Thoracic aorta (tissue), 2 donors: ENCODE data around the gene LARP4. TPM values are rescaled to one million over a fixed set of nuclear protein-coding genes. Genes with fewer than 3 reads are reported as not detected.

Source experiments
- ATAC-seq: fragments of 150-250 bp; one replicate; pipeline ENCODE4 v1.8.0; 2017; ENCODE audit warnings: low read depth; ENCODE audit not compliant: insufficient number of reproducible peaks, low FRiP score
- DNase-seq: peaks from one replicate; pipeline ENCODE4 v3.0.0-alpha.2; 2020; ENCODE audit warnings: low spot score
- H3K27ac ChIP-seq, 2 donors: fragments of 200-600 bp; sonication (generic); 1 replicate in 1 of 2; 2 replicates in 1 of 2; pipeline ENCODE4 v1.5.1; 2016; ENCODE audit warnings: mild to moderate bottlenecking in 2 of 2, moderate library complexity in 2 of 2
- H3K27me3 ChIP-seq: fragments of 200-600 bp; sonication (generic); replicated peaks from 2 replicates; pipeline ENCODE4 v1.6.0; 2016; ENCODE audit warnings: mild to moderate bottlenecking; ENCODE audit not compliant: insufficient read depth
- H3K36me3 ChIP-seq: fragments of 200-600 bp; sonication (generic); one replicate; pipeline ENCODE4 v1.5.1; 2016
- H3K4me1 ChIP-seq, 2 donors: fragments of 200-600 bp; sonication (generic); 1 replicate in 1 of 2; 2 replicates in 1 of 2; pipeline versions ENCODE4 v1.5.1 to v1.6.0; 2016; ENCODE audit warnings: low read depth in 2 of 2, mild to moderate bottlenecking in 1 of 2; ENCODE audit not compliant: control insufficient read depth in 1 of 2
- H3K4me3 ChIP-seq: fragments of 200-600 bp; sonication (generic); 2 replicates; pipeline ENCODE4 v1.5.1; 2016; ENCODE audit warnings: mild to moderate bottlenecking
- H3K9me3 ChIP-seq: fragments of 200-600 bp; sonication (generic); 2 replicates; pipeline ENCODE4 v1.5.1; 2016
- total RNA-seq, 2 donors: library from RNA; depleted of rRNA; stranded (reverse); fragments of >200 nt; gene quantifications; one replicate each; pipeline versions ENCODE4 v1.1.0 to v1.2.3, GENCODE V29; 2016
- TF ChIP-seq, protein P1 (sequence below): fragments of 200-600 bp; sonication (generic); IDR thresholded peaks from one replicate; pipeline ENCODE4 v1.5.1; 2019; ENCODE audit warnings: antibody characterized with exemption

LARP4 gene
- 10 to 100 TPM; 13.1 to 73.5 TPM for total RNA-seq

DNA sequence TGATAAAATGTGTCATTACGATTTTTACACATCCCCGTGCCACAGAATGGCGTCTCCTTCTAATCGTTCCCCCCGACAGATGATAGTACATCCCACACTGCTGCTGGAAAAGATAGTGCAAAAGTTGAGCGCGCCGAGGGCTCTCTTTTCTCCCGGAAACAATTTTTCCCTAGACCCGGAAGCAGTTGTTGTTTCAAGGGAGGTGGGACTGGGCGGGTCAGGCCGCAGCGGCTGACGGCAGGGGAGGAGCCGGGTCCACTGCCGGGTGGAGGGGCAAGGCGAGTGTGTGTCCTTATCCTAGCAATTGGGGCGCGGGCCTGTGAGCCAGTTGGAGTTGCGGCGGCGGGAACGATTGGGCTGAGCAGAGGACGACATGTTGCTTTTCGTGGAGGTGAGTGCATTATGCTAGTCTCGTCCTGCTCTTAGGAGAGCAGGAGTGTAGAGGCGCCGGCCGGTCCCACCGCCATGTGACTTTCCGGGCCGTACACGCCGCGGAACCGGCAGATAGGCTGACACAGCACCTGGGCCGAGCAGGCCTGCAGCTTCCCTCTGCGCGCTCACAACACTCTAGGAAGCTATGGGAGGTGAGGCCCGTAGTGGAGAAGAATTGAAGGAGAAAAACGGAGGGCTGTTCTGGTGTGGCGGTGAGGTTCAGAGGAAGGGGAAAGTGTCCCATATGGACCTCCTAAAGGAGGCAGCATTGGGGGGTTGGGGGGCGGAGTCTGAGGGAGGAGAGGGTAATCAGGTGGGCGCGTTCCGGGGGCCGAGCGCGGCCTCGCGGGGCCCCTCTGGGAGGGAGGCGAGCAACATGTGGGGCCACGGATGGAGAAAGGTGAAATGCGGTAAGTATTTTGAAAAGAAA lies at the start of gene LARP4:
LARP4 (plus strand) TSS at position 248 of the 862 bp plus-strand sequence; CDS start at position 374, 126 bp downstream.
- H3K4me1 ChIP-seq = peaks cover 19 to 27% of the 10 kb centered on the region in 2 donors
- TF ChIP-seq, protein P1, sequence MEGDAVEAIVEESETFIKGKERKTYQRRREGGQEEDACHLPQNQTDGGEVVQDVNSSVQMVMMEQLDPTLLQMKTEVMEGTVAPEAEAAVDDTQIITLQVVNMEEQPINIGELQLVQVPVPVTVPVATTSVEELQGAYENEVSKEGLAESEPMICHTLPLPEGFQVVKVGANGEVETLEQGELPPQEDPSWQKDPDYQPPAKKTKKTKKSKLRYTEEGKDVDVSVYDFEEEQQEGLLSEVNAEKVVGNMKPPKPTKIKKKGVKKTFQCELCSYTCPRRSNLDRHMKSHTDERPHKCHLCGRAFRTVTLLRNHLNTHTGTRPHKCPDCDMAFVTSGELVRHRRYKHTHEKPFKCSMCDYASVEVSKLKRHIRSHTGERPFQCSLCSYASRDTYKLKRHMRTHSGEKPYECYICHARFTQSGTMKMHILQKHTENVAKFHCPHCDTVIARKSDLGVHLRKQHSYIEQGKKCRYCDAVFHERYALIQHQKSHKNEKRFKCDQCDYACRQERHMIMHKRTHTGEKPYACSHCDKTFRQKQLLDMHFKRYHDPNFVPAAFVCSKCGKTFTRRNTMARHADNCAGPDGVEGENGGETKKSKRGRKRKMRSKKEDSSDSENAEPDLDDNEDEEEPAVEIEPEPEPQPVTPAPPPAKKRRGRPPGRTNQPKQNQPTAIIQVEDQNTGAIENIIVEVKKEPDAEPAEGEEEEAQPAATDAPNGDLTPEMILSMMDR = no peak
- peak; percentile 85 for ATAC-seq
- H3K27ac ChIP-seq = peak within 1 kb of the TSS; percentile 86 to 91
- H3K36me3 ChIP-seq = no peaks in the 10 kb centered on the region
- H3K9me3 ChIP-seq = no peaks in the 10 kb centered on the region
- H3K4me3 ChIP-seq = peak within 1 kb of the TSS; percentile 96
- peak; percentile 68 for DNase-seq
- no peaks in the 10 kb centered on the region for H3K27me3 ChIP-seq

DNA sequence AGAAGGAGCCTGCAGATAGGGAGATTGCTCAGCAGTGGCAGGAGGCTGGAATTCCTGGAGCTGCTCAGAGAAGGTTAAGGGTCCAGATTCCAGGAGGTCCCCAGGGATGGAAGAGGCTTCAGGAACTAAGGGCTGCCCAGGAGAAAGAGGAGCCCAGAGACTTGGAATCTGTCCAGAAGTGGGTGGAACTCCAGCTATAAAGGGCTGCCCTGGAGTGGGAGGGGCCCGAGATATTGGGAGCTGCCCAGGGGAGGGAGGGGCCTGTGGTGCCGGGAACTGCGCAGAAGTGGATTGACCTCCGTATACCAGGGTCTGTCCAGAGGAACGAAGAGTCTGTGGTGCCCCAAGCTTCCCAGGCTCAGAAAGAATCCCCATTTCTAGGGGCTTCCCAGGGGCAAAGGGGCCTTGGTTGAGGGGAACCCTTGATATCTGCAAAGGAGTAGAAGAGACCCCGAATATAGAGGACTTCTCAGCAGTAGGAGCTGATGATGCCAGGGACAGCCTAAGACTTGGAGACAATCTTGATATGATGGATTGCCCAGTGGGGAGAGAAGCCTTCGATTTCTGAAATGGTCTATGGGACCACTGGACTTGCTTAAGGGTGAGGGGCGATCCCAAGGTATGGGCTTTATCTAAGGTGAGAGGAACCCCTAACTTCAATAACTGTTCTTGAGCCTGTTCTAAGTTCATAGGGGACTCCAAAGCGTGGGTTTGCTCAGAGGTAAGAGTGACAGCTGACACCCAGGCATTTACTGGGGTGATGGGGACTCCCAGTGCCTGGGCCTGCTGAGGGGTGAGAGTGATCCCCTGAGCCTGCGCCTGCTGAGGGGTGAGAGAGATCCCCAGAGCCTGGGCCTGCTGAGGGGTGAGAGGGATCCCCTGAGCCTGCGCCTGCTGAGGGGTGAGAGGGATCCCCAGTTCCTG lies 49.3 kb upstream of the LARP4 start:
- DNase-seq (no peak), ATAC-seq (no peak)
- no peaks in the 10 kb centered on the region for H3K9me3 ChIP-seq
- H3K27me3 ChIP-seq = no peaks in the 10 kb centered on the region
- no peak overlapping the region for H3K27ac ChIP-seq
- H3K36me3 ChIP-seq = no peaks in the 10 kb centered on the region
- TF ChIP-seq, protein P1 = no peak
- no peak overlapping the region for H3K4me3 ChIP-seq
- peaks cover 3 to 9% of the 10 kb centered on the region in 2 donors for H3K4me1 ChIP-seq

DNA sequence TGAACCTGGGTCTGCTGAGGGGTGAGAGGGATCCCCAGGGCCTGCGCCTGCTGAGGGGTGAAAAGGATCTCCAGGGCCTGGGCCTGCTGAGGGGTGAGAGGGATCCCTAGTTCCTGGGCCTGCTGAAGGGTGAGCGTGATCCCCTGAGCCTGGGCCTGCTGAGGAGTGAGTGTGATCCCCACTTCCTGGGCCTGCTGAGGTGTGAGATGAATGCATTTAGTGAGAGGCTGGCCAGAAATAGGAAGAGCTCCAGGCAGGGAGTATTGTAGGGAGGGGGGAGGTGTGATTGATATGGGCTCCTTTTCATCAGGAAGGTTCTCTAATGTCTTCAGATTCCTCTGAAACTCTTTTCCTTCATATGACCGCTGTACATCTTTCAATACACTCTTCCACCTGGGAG lies 47.3 kb upstream of the LARP4 start:
- TF ChIP-seq, protein P1 = no peak
- no peaks in the 10 kb centered on the region for H3K36me3 ChIP-seq
- ATAC-seq (no peak), DNase-seq (no peak)
- H3K9me3 ChIP-seq = no peaks in the 10 kb centered on the region
- H3K27ac ChIP-seq = no peak overlapping the region
- peaks cover 3 to 9% of the 10 kb centered on the region in 2 donors for H3K4me1 ChIP-seq
- no peak overlapping the region for H3K4me3 ChIP-seq
- H3K27me3 ChIP-seq = no peaks in the 10 kb centered on the region

DNA sequence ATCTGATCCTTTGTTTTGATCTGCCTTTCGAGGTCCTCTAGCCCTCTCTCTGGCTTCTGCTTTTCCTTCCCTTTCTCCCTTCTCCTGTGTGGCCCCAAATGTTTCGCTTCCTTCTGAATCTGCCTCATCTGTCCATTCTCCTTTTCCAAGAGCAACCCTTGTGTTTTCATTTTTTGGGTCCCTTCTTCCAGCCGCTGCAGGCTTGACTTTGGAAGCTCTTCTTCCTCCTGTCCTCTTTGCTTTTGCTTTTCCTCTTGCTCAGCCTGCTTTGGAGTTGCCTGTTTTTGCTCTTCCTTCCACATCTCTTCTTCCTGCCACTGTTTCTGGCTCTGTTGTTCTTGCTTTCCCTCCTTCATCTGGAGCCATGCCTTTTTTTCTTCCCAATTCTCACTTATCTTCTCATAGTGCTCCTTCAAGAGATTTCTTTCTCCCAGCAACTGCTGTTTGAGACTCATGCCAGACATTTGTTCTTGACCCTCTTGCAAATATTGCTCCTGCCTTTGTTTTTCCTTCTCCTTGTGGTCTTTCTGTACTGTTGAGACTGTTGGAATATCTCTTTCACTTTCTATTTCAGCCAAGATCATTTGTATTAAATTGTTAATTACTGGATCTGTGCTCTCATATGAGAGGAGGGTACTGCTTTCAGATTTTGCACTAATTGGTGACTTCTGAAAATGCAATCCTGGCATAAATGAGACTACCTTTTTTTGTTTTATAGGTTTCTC lies 46.7 kb upstream of the LARP4 start:
- no peak overlapping the region for H3K27ac ChIP-seq
- no peak for ATAC-seq
- peak overlapping the region; percentile 30 for H3K4me3 ChIP-seq

More for the DNA sequence above, 46.7 kb upstream of the LARP4 start:
- no peaks in the 10 kb centered on the region for H3K27me3 ChIP-seq
- H3K9me3 ChIP-seq = no peaks in the 10 kb centered on the region
- TF ChIP-seq, protein P1 = no peak
- DNase-seq = no peak
- no peaks in the 10 kb centered on the region for H3K36me3 ChIP-seq
- H3K4me1 ChIP-seq = peaks cover 3 to 9% of the 10 kb centered on the region in 2 donors
